ENCODE results near the gene CNIH2. TPM values are rescaled to one million over a fixed set of nuclear protein-coding genes. Genes with fewer than 3 reads are reported as not detected.

The CNIH2 gene
- total and polyA plus RNA-seq, 2 of the 8 experiments (the other 6 are each of a cell fraction or from before 2014, with no cell fraction given), result 12.5 to 15.8 TPM

DNA sequence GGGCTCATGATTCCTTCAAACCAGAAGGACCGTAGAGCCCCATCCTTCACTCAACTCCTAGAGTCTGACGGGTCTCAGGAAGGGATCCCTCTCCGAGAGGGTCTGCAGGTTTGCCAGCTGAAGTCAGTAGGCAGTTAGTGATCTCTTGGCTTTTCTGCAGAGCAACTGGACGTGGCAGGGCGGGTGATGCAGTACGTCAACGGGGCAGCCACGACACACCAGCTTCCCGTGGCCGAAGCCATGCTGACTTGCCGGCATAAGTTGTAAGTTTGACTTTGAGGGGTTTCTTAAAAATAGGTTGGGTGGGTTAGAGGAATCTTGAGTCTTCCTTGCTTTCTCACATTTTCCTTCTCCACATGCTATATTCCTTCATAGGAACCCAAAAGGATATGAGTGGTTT is 42.8 kb upstream of the CNIH2 start (continued):
- TF ChIP-seq EZH2 (IDR thresholded peaks at IDR 0.05; ENCODE audit: low read depth, low read length, severe bottlenecking), result no peak
- TF ChIP-seq POU5F1 (IDR thresholded peaks at IDR 0.05; ENCODE audit: low read depth, low read length), result no peak
- TF ChIP-seq ATF3 (IDR thresholded peaks at IDR 0.05; ENCODE audit: insufficient read depth, low read depth, low read length), result no peak

All from H1 (cell line).